MM.1S (cell line): ENCODE data around the gene FDX2.

ENCODE experiments used
- DNase-seq: peaks from one replicate; pipeline ENCODE4 v3.0.0-alpha.2; 2015
- H2AFZ ChIP-seq: fragments of 300-600 bp; sonication (generic); 2 replicates; pipeline ENCODE4 v1.6.0; 2016; ENCODE audit warnings: antibody characterized with exemption, low read length
- H3F3A ChIP-seq: fragments of 300-600 bp; sonication (generic); 2 replicates; pipeline ENCODE4 v1.6.1; 2016; ENCODE audit warnings: mild to moderate bottlenecking, antibody characterized with exemption, low read length, moderate library complexity, mixed read lengths; ENCODE audit not compliant: insufficient read depth
- H3K27ac ChIP-seq: fragments of 300-600 bp; sonication (generic); 2 replicates; pipeline ENCODE4 v1.5.1; 2016; ENCODE audit warnings: mild to moderate bottlenecking, low read length
- H3K27me3 ChIP-seq: fragments of 300-600 bp; sonication (generic); replicated peaks from 2 replicates; pipeline ENCODE4 v1.6.0; 2016; ENCODE audit warnings: low read length; ENCODE audit not compliant: insufficient read depth
- H3K36me3 ChIP-seq: fragments of 300-600 bp; sonication (generic); replicated peaks from 2 replicates; pipeline ENCODE4 v1.6.1; 2016; ENCODE audit warnings: mild to moderate bottlenecking, low read length, mixed read lengths; ENCODE audit not compliant: insufficient read depth
- H3K4me1 ChIP-seq: fragments of 300-600 bp; sonication (generic); 2 replicates; pipeline ENCODE4 v1.6.1; 2016; ENCODE audit warnings: low read length, mixed read lengths
- H3K4me2 ChIP-seq: fragments of 300-600 bp; sonication (generic); 2 replicates; pipeline ENCODE4 v1.6.0; 2016; ENCODE audit warnings: low read depth, low read length
- H3K4me3 ChIP-seq: fragments of 300-600 bp; sonication (generic); 2 replicates; pipeline ENCODE4 v1.5.1; 2016; ENCODE audit warnings: low read length, mixed read lengths
- H3K79me2 ChIP-seq: fragments of 300-600 bp; sonication (generic); 2 replicates; pipeline ENCODE4 v1.6.1; 2016; ENCODE audit warnings: mixed run types, low read length, mixed read lengths
- H3K9ac ChIP-seq: fragments of 300-600 bp; sonication (generic); 2 replicates; pipeline ENCODE4 v1.6.1; 2016; ENCODE audit warnings: low read length, mixed read lengths
- H3K9me2 ChIP-seq: fragments of 300-600 bp; sonication (generic); replicated peaks from 2 replicates; pipeline ENCODE4 v1.6.1; 2016; ENCODE audit warnings: mild to moderate bottlenecking, low read length, mixed read lengths; ENCODE audit not compliant: insufficient read depth
- H3K9me3 ChIP-seq: fragments of 300-600 bp; sonication (generic); replicated peaks from 2 replicates; pipeline ENCODE4 v1.6.1; 2016; ENCODE audit warnings: mild to moderate bottlenecking, low read length, mixed read lengths; ENCODE audit not compliant: insufficient read depth
- H4K20me1 ChIP-seq: fragments of 300-600 bp; sonication (generic); 2 replicates; pipeline ENCODE4 v1.6.1; 2016; ENCODE audit warnings: mild to moderate bottlenecking, low read length, moderate library complexity, mixed read lengths; ENCODE audit not compliant: insufficient read depth
- EZH2 ChIP-seq: fragments of 300-600 bp; sonication (generic); optimal IDR thresholded peaks from 2 replicates; pipeline ENCODE3; 2017; ENCODE audit warnings: low read depth, mild to moderate bottlenecking, antibody characterized with exemption, low read length, mixed read lengths
- EZH2phosphoT487 ChIP-seq: fragments of 300-600 bp; sonication (generic); IDR thresholded peaks from 2 replicates; pipeline ENCODE4 v1.6.1; 2018; ENCODE audit warnings: antibody characterized with exemption, low read length
- TF ChIP-seq, protein P1 (sequence below): fragments of 300-600 bp; sonication (generic); IDR thresholded peaks from 2 replicates; pipeline ENCODE4 v1.5.1; 2016; ENCODE audit warnings: antibody characterized with exemption, low read length, mixed read lengths

FDX2 gene

DNA sequence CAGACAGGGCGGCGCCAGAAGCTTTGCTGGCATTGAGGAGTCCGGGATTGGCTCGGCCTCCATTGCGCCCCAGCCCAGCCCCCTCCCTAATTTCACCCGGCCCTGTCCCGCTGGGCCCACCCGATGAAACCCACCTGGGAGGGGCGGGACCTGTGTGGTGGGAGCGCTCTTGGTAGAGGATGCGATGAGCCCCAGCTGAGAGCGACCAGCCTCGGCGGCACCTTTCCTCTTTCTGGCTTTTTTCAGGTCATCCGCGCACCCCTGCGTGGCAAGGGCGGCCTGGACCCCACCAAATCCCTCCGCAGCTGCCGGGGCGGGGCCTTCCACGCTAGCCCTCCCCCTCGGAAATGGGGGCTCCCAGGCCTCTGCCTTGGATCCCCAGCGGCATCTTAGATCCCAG, 6.4 kb downstream of the FDX2 start, which contains the start of gene ZGLP1:
Gene ZGLP1, minus strand, starts transcription at position 393 of the 400 bp plus-strand sequence.
- H2AFZ ChIP-seq = no peak within 1 kb of the TSS
- H3K27ac ChIP-seq = no peak within 1 kb of the TSS
- H3K9me3 ChIP-seq = no peaks in the 10 kb centered on the region
- H3K4me2 ChIP-seq = no peak within 1 kb of the TSS
- no peak for DNase-seq
- H3K4me1 ChIP-seq = no peaks in the 10 kb centered on the region
- H3K4me3 ChIP-seq = no peak within 1 kb of the TSS
- H3K27me3 ChIP-seq = no peaks in the 10 kb centered on the region
- no peaks in the 10 kb centered on the region for H3K36me3 ChIP-seq
- H3K9me2 ChIP-seq = no peaks in the 10 kb centered on the region
- no peak for TF ChIP-seq EZH2
- TF ChIP-seq EZH2phosphoT487 = no peak
- TF ChIP-seq, protein P1, sequence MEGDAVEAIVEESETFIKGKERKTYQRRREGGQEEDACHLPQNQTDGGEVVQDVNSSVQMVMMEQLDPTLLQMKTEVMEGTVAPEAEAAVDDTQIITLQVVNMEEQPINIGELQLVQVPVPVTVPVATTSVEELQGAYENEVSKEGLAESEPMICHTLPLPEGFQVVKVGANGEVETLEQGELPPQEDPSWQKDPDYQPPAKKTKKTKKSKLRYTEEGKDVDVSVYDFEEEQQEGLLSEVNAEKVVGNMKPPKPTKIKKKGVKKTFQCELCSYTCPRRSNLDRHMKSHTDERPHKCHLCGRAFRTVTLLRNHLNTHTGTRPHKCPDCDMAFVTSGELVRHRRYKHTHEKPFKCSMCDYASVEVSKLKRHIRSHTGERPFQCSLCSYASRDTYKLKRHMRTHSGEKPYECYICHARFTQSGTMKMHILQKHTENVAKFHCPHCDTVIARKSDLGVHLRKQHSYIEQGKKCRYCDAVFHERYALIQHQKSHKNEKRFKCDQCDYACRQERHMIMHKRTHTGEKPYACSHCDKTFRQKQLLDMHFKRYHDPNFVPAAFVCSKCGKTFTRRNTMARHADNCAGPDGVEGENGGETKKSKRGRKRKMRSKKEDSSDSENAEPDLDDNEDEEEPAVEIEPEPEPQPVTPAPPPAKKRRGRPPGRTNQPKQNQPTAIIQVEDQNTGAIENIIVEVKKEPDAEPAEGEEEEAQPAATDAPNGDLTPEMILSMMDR = no peak
- H3K79me2 ChIP-seq = no peaks in the 10 kb centered on the region
- no peaks in the 10 kb centered on the region for H4K20me1 ChIP-seq
- no peak within 1 kb of the TSS for H3K9ac ChIP-seq
- no peaks in the 10 kb centered on the region for H3F3A ChIP-seq

DNA sequence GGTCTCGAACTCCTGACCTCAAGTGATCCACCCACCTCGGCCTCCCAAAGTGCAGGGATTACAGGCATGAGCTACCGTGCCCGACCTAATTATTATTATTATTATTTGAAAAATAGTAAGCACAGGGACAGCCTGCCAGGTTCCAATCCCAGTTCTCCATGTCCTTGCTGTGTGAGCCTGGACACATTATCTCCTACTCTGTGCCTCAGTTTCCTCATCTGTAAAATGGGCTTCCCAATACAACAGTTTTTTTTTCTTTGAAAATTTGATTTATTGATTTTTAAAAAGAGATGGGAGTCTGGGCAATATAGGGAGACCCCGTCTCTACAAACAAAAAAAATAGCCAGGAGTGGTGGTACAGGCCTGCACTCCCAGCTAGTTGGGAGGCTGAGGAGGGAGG, 9.5 kb downstream of the FDX2 start:
- no peak overlapping the region for H3K4me3 ChIP-seq
- TF ChIP-seq EZH2 (no peak), EZH2phosphoT487 (no peak)
- TF ChIP-seq, protein P1 = no peak
- no peak overlapping the region for H3K9ac ChIP-seq
- no peaks in the 10 kb centered on the region for H3K36me3 ChIP-seq
- no peak overlapping the region for H3K27ac ChIP-seq
- no peaks in the 10 kb centered on the region for H3K4me1 ChIP-seq
- H3K27me3 ChIP-seq = no peaks in the 10 kb centered on the region
- DNase-seq = no peak
- H2AFZ ChIP-seq = no peak overlapping the region
- no peak overlapping the region for H3K4me2 ChIP-seq
- no peaks in the 10 kb centered on the region for H3K79me2 ChIP-seq
- no peaks in the 10 kb centered on the region for H3K9me2 ChIP-seq
- no peaks in the 10 kb centered on the region for H3F3A ChIP-seq
- H3K9me3 ChIP-seq = no peaks in the 10 kb centered on the region
- H4K20me1 ChIP-seq = no peaks in the 10 kb centered on the region

DNA sequence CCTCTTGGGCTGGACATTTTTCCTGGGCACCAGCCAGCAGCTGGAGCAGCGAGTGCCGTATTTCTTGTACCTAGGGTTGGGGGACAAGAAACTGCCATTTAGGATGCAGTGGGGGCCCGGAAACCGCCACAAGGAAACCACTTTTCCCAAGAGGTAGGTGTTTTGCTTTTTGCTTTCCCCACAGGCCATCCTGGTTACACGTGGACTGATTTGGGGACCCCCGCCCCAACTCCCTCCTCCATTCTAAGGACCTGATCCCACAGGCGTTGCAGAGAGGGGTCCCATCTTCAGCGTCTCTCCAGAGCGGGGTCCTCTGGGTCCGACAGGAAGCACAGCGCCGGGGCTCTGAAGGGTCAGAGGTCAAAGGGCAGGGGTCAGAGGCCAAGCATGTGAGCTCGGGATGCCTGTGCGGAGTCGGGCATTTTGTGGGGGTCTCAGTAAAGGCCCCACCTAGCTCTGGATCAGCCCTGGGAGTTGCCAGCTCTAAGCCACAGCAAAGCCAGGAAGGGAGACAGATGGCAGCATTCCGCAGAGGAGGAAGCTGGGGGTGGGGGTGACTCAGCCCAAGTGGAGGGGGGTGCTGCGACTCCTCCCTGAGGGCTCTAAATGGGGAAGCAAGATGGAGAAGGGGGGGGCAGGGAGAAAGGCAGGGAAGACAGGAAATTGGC, 10.5 kb downstream of the FDX2 start:
- Histone ChIP-seq H3F3A (no peaks in the 10 kb centered on the region), H3K9me3 (no peaks in the 10 kb centered on the region), H3K9ac (no peak overlapping the region), H3K4me3 (no peak overlapping the region), H2AFZ (no peak overlapping the region), H3K79me2 (no peaks in the 10 kb centered on the region), H3K9me2 (no peaks in the 10 kb centered on the region), H4K20me1 (no peaks in the 10 kb centered on the region), H3K27ac (no peak overlapping the region), H3K36me3 (no peaks in the 10 kb centered on the region), H3K4me1 (no peaks in the 10 kb centered on the region), H3K27me3 (no peaks in the 10 kb centered on the region), H3K4me2 (no peak overlapping the region)
- TF ChIP-seq, protein P1 = no peak
- no peak for TF ChIP-seq EZH2phosphoT487
- no peak for TF ChIP-seq EZH2
- no peak for DNase-seq
